OCI-M2 (cell line): ENCODE data around the gene TPRG1L.

Source experiments
- DNase-seq: peaks from one replicate; lab custom pipeline; 2025; ENCODE audit not compliant: unreplicated experiment; lab: John Stamatoyannopoulos, UW

TPRG1L gene

GRCh38 chr1:3660704-3661103 lies 35.9 kb downstream of the TPRG1L start:
- no peak for DNase-seq

GRCh38 chr1:3661631-3662030 lies 36.8 kb downstream of the TPRG1L start:
- DNase-seq: no peak

- DNase-seq: no peak
These were observed 37.4 kb downstream of the TPRG1L start for GRCh38 chr1:3662080-3662671.

DNA sequence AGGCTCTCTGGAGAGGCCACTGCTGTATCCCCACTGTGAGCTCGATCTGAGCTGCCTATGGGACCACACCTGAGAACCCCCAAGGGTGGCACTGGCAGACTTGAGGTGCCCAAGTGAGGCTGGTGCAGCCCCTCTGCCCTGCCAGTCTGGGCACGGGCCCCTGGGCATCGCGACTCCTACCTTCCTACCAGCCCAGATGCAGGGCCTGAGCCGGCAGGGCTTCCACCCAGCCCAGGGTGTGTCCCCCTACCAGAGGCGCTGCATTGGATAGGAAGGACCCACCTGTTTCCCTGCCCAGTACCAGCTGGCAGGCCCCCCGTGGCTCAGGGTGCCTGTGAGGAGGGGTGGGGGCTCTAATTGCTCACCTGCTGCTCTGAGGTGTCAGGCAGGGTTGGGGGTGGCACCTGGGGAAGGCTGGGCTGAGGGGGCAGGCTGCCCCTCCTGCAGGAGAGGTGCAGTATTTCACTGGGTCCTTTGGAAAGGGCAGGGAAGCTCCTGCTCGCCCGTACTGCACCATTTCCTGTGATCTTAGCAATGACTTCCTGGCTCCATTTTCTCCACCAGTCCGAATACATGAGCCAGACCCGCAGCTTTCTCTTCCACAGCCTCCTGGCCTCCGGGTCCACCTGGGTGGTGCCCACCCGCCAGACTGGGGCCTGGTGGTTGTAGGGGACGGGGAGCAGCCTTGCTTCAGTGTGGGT lies 39.3 kb downstream of the TPRG1L start:
- no peak for DNase-seq

GRCh38 chr1:3664700-3665375 lies 40.0 kb downstream of the TPRG1L start:
- no peak for DNase-seq

DNA sequence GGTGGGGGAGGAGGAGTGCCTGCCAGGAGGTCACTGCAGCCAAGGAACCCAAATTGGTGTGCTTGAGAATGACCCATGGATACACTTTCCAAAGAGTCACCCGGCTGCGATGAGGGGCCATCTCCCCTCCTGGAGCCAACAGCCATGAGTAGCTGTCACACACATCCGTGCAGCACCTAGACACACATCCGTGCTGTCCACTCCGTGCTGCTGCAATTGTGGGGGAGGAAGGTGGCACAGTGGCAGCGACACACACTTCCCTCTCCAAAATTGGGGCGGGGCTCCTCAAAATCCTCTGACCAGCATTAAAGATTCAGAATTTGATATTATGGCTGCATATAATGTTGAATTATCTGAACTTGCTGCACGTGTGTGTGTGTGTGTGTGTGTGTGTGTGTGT lies 43.3 kb downstream of the TPRG1L start:
- no peak for DNase-seq

DNA sequence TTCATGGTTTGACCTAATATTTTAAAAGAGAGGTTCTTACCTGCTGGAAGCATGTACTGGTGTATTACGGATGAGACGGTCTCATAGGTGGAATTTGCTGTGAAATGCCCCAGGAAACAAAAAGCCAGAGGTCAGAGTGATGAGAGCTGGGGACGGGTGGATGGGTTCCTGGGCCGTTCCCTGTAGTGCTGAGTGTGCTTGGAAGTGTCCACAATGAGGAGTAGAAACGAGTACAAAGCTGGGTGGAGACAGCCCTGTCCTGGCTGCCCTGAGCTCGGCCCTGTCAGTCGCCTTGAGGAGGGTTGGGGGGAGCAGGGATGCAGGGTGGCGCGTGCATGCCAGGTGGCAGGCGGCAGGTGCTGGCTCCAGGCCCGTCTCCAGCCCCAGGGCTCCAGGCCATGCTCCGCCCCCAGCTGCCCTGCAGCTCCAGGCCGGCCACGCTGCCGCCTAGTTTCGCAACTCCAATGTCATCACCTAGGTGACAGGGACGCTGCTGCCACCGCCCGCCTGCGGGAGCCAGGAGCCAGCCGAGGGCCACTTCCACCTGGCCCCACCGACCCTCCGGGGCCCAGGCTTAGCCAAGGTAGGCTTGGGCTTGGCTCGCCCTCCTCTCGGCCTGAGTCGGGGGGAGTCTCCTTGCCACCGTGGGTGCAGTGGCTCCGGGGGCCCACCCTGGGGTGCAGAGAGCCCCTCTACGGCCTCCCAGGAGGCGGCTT lies 43.9 kb downstream of the TPRG1L start:
- DNase-seq: no peak

- no peak for DNase-seq
These were observed 44.6 kb downstream of the TPRG1L start for GRCh38 chr1:3669421-3669821.

GRCh38 chr1:3669971-3670431 lies 45.2 kb downstream of the TPRG1L start:
- no peak for DNase-seq

GRCh38 chr1:3670823-3671265 lies 46.0 kb downstream of the TPRG1L start:
- no peak for DNase-seq

GRCh38 chr1:3671371-3672180 lies 46.8 kb downstream of the TPRG1L start:
- no peak for DNase-seq

DNA sequence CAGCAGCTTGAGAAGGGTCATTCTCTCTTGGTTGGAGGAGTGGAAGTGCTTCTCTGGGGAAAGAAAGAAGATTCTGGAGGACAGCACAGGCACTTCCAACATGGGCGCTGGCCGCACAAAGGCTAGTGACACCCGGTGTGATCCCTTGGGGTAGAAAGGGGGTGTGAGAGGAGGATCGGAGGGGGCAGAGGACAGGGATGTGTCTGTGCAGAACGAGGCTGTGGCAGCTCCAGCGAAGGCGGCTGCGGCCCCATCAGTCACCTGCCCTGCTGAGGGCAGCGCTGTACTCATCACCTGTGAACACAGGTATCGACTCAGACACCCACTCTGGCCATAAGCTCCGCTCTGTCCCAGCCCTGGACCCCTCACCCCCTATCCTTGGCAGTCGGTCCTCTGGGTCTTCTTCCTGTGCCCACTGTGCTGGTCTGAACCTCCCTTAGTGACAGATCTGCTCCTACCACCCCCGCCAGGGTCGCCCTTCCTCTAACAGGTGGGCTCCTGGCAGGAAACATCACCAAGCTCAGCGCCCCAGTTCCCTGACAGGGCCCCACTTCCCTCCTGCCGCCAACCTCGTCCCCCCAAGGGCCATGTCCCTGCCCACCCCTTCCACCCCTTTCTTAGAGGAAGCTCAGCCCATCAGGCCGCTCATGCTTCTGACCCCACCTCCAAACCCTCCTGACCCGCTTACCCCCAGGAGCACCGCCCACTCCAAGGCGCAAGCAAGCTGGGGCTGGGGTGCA lies 47.6 kb downstream of the TPRG1L start:
- no peak for DNase-seq

- DNase-seq: no peak
These were observed 48.2 kb downstream of the TPRG1L start for GRCh38 chr1:3672971-3673361.

DNA sequence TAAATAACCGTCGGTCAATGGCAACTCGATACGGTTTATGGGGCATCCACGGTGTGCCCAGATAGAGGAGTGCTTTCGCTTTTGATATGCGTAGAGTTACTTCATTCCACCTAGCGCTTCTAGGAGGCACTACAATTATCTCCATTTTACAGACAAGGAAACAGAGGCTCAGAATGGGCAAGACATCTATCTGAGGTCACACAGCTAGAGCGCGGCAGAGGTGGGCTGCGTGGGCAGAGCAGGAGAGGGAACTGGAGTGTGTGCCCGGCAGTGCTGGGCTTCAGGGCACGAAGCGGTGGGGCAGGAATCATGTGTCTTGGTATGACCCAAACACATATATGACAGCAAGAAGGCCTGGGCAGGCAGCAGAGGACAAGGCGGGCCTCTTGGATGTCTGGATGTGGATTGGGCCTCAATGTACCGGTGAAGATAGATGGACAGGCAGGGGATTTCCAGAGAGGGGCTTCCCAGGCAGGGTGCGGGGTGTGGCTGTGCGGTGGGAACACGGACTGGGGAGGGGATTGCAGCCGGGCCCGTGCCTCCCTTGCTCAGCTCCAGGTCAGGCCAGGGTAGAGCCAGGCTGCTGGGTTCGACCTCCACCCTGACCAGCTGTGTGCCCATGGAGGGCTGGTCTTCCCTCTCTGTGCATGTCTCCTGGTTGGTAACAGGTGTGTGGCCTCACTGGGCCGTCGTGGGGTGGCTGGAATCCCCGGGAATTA lies 48.7 kb downstream of the TPRG1L start:
- DNase-seq: no peak

- DNase-seq: no peak
These were observed 49.6 kb downstream of the TPRG1L start for GRCh38 chr1:3674100-3675094.

DNA sequence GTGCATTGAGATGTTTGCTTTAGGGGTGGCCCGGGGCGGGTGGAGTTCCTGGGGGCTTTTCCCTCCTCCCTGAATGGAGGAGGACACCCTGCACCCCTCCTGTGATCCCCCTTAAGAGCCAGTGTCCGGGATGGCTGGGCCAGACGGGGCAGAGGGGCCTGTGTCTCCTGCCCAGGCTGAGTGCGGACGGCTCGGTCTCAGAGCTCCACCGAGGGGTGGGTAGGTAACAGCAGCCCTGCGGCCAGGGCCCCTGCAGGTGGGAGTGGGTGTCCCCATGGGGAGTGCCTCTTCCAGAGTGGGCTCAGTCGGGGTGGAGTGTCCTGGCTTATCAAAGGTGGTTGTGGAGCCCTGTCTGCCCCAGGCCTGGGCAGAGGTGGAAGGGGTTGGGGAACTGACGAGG lies 50.6 kb downstream of the TPRG1L start:
- DNase-seq: no peak

DNA sequence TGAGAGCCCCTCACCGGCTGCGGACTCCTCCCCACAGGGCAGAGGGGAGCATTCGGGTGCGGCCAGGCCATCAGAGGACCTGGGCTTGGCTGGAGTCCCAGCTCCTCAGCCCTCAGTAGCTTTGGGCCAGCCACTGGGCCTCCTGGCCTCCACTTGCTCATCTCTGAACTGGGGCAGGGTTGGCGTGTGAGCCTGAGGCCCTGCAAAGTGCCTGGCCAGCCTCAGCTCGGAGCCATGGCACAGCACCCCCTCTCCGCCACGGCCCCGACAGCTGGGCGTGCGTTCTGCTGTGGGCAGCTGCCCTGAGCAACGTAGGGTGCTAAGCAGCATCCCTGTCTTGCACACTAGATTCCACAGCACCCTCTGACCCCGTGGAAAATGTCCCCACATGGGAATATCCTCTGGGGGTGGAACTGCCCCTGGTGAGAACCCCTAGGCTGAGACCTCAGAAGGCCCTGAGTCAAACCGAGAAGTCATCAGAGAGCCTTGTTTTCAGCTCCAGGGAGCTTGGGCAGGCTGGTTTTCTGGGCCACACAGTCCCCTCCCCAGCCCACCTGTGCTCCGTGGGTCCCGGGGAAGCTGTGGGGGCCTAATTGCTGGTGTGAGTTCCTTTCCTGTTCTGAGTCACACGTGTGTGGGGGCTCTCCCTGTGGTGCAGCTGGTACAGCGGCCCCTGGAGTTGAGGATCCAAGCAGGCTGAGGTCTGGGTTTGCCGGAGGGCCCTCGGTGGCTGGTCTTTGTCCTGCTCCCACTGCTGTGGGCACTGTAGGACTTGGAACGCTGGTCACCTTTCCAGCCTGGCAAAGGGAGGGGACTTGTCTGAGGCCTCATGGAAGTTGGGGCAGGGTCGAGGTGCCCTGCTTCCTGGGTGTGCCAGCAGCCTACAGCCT lies 52.0 kb downstream of the TPRG1L start:
- DNase-seq: no peak
